ENCODE results near the gene LCLAT1. TPM values are rescaled to one million over a fixed set of nuclear protein-coding genes. Genes with fewer than 3 reads are reported as not detected.
"Not testable (repeated sequence)": the region's sequence is repeated elsewhere in the genome, so short reads cannot be mapped to it uniquely, and the experiment has no call there.

LCLAT1 gene
- total RNA-seq, 1 donor from 2014 or later = 13.0 TPM

DNA sequence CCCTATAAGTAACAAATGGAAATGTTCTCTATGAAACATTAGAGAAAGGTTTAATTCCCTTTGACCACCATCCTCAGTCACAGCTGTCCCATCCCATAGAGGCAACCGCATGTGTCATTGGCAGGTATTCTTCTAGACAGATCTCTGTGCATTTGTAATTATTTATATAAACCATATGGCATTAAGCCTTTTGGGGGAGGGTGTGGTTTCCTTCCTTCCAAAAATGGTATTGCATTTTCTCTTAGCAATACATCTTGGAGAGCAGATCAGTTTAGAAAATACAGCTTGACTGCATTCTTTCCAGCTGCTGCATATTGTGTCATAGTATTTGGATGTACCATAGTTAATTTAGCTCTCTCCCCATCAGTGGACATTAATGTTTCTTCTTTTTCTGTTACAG, 57.7 kb downstream of the LCLAT1 start:
- Histone ChIP-seq H3K4me1 (peaks cover 8% of the 10 kb centered on the region), H3K4me3 (no peak overlapping the region), H3K27ac (no peak overlapping the region), H3K9me3 (peaks cover 6% of the 10 kb centered on the region), H3K27me3 (ENCODE audit: low read depth) (no peaks in the 10 kb centered on the region), H3K36me3 (no peaks in the 10 kb centered on the region)
- ATAC-seq (no peak), DNase-seq (no peak)
- intact Hi-C loops (cut with DNase I) = no loop called here
- TF ChIP-seq, protein P1, sequence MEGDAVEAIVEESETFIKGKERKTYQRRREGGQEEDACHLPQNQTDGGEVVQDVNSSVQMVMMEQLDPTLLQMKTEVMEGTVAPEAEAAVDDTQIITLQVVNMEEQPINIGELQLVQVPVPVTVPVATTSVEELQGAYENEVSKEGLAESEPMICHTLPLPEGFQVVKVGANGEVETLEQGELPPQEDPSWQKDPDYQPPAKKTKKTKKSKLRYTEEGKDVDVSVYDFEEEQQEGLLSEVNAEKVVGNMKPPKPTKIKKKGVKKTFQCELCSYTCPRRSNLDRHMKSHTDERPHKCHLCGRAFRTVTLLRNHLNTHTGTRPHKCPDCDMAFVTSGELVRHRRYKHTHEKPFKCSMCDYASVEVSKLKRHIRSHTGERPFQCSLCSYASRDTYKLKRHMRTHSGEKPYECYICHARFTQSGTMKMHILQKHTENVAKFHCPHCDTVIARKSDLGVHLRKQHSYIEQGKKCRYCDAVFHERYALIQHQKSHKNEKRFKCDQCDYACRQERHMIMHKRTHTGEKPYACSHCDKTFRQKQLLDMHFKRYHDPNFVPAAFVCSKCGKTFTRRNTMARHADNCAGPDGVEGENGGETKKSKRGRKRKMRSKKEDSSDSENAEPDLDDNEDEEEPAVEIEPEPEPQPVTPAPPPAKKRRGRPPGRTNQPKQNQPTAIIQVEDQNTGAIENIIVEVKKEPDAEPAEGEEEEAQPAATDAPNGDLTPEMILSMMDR (IDR thresholded peaks at IDR 0.05) = no peak

DNA sequence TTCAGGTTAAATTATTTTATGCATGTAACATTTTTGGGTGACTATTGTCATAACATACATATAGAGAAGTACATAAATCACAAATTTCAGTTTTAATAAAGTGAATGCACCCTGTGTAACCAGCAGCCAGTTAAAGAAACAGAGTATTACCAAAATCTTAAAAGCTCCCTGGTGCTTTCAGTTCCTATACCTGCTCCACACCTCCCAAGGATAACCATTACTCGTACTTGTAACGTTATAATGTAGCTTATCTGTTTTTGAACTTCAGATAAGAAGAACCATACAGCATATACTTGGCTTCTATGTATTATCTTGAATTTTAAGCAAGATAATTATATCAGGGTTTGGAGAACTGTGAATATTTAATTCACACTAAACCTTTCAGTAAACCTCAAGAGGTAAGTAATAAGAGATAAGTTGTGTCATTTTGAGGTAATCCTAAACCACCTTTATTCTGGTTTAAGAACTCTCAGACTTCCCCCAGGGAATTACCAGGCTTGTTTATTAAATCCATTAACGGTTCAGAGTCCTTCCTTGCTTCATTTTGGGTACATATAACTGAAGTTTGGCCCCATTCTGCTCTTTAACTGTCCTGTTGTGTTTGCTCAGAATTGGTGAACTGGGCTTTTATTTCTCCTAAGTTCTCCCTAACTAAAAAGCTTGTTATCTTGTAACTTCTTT, 58.6 kb downstream of the LCLAT1 start:
- no peak overlapping the region for H3K4me3 ChIP-seq

DNA sequence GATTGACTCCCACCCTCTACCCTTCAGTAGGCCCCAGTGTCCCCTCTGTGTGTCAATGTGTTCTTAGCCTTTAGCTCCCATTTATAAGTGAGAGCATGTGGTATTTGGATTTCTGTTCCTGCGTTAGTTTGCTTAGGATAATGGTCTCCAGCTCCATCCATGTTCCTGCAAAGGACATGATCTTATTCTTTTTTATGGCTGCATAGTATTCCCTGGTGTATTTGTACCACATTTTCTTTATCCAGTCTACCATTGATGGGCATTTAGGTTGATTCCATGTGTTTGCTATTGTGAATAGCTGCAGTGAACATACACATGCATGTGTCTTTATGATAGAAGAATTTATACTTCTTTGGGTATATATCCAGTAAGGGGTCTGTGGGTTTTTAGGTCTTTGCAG, 60.4 kb downstream of the LCLAT1 start:
- H3K36me3 ChIP-seq; H3K9me3 ChIP-seq; H3K27me3 ChIP-seq (ENCODE audit: low read depth); ATAC-seq; DNase-seq; H3K27ac ChIP-seq; intact Hi-C loops (cut with DNase I); H3K4me3 ChIP-seq: not testable (repeated sequence)
- peaks cover 19% of the 10 kb centered on the region for H3K4me1 ChIP-seq

More for the DNA sequence above, 58.6 kb downstream of the LCLAT1 start:
- no peak overlapping the region for H3K27ac ChIP-seq
- H3K27me3 ChIP-seq (ENCODE audit: low read depth) = no peaks in the 10 kb centered on the region
- TF ChIP-seq, protein P1 (IDR thresholded peaks at IDR 0.05) = no peak
- DNase-seq (no peak), ATAC-seq (no peak)
- no peaks in the 10 kb centered on the region for H3K36me3 ChIP-seq
- intact Hi-C loops (cut with DNase I) = no loop called here
- H3K9me3 ChIP-seq = peaks cover under 1% of the 10 kb centered on the region
- H3K4me1 ChIP-seq = peaks cover 8% of the 10 kb centered on the region

DNA sequence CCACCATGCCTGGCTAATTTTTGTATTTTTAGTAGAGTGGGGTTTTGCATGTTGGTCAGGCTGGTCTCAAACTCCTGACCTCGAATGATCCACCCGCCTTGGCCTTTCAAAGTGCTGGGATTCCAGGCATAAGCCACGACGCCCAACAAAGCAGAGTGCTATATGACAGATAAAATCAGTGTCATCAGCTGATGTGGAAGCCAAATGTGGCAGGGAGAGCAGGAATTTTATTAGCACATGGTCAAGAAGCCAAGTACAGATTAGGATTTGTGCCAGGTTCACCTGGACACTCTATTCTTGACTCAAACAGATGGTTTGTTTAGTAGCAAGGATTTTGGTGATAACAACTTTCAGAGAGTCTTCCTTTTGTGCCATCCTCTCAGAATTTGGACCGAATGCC, 62.7 kb downstream of the LCLAT1 start:
- H3K36me3 ChIP-seq = no peaks in the 10 kb centered on the region
- DNase-seq (no peak), ATAC-seq (no peak)
- H3K9me3 ChIP-seq = no peaks in the 10 kb centered on the region
- intact Hi-C loops (cut with DNase I) = no loop called here
- TF ChIP-seq, protein P1 (IDR thresholded peaks at IDR 0.05) = no peak
- peaks cover 26% of the 10 kb centered on the region for H3K4me1 ChIP-seq
- no peak overlapping the region for H3K27ac ChIP-seq
- H3K4me3 ChIP-seq = no peak overlapping the region
- no peaks in the 10 kb centered on the region for H3K27me3 ChIP-seq (ENCODE audit: low read depth)

DNA sequence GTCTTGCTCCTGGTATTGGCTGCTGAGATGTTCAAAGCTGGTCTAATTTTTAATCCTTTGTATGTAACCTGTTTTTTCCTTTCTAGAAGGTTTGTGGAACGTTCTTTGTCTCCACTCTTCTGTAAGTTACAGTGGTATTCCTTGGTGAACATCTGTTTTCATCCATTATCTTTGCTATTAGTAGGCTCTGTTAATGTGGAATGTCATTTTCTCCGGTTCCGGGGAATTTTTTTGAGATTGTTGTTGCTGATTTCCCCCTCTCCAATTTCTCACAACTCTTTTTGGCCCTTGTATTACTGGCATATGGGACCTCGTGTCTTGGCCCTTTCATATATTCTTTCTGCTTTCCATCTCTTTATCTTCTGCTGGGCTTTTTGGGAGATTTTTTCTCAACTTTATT, 63.4 kb downstream of the LCLAT1 start:
- H3K27me3 ChIP-seq (ENCODE audit: low read depth) = no peaks in the 10 kb centered on the region
- DNase-seq (no peak), ATAC-seq (no peak)
- H3K27ac ChIP-seq = no peak overlapping the region
- no peaks in the 10 kb centered on the region for H3K36me3 ChIP-seq
- H3K4me1 ChIP-seq = peaks cover 26% of the 10 kb centered on the region
- no peak overlapping the region for H3K4me3 ChIP-seq
- H3K9me3 ChIP-seq = no peaks in the 10 kb centered on the region
- TF ChIP-seq, protein P1 (IDR thresholded peaks at IDR 0.05) = no peak
- intact Hi-C loops (cut with DNase I) = no loop called here
